Gastrocnemius medialis (tissue), 4 donors: ENCODE measurements around the gene DHRS7. TPM values are rescaled to one million over a fixed set of nuclear protein-coding genes. Genes with fewer than 3 reads are reported as not detected.

Experiments
- ATAC-seq, 2 donors: fragments of 150-250 bp; one replicate each; pipeline ENCODE4 v1.9.1; 2016
- DNase-seq, 2 donors: peaks; one replicate each; pipeline ENCODE4 v3.0.0-alpha.2; 2019
- H3K27ac ChIP-seq, 4 donors: fragments of 200-600 bp; sonication (generic); 1 replicate in 1 of 4; 2 replicates in 3 of 4; pipeline ENCODE4 v1.5.1; 2016 to 2018; ENCODE audit warnings: mild to moderate bottlenecking in 2 of 4, moderate library complexity in 1 of 4
- H3K27me3 ChIP-seq, 3 donors: fragments of 200-600 bp; sonication (generic) in 2 of 3; 1 replicate in 1 of 3; 2 replicates in 2 of 3; pipeline versions ENCODE4 v1.5.1 to v1.6.0; 2016 to 2019; ENCODE audit warnings: mild to moderate bottlenecking in 1 of 3, moderate library complexity in 1 of 3
- H3K36me3 ChIP-seq, 2 donors: fragments of 200-600 bp; sonication (generic) in 1 of 2; one replicate each; pipeline ENCODE4 v1.5.1; 2017 to 2018
- H3K4me1 ChIP-seq, 2 donors: fragments of 200-600 bp; sonication (generic) in 1 of 2; one replicate each; pipeline ENCODE4 v1.5.1; 2016 to 2017; ENCODE audit warnings: mild to moderate bottlenecking in 2 of 2
- H3K4me3 ChIP-seq, 4 donors: fragments of 200-600 bp; sonication (generic) in 3 of 4; 1 replicate in 1 of 4; 2 replicates in 3 of 4; pipeline ENCODE4 v1.5.1; 2016 to 2019; ENCODE audit warnings: mild to moderate bottlenecking in 2 of 4
- H3K9me3 ChIP-seq, 3 donors: fragments of 200-600 bp; sonication (generic) in 2 of 3; 1 replicate in 1 of 3; 2 replicates in 2 of 3; pipeline ENCODE4 v1.5.1; 2016 to 2019
- POLR2A ChIP-seq, 2 donors: fragments of 450-650 bp; IDR thresholded peaks; one replicate each; pipeline ENCODE4 v1.6.1; 2017; ENCODE audit warnings: antibody characterized with exemption in 2 of 2, mild to moderate bottlenecking in 2 of 2, moderate library complexity in 2 of 2
- in situ Hi-C, 4 donors: fragments of 200-750 bp; cut with MboI; loops; one replicate each; pipeline versions ENCODE4 v1.15.0 to v1.8.0; 2017; ENCODE audit warnings: low sequenced_read_pairs in 4 of 4
- intact Hi-C: fragments of 100-400 bp; cut with DNase I; formaldehyde crosslinking; loops from one replicate; pipeline ENCODE4 v1.15.1; 2023; ENCODE audit warnings: low total_unique reads
- total RNA-seq, 4 donors: library from RNA; depleted of rRNA; stranded (reverse); fragments of >200 nt; gene quantifications; one replicate each; pipeline versions ENCODE4 v1.1.0 to v1.2.3, GENCODE V29; 2016
- TF ChIP-seq, protein P1 (sequence below), 5 experiments: fragments of 450-650 bp in 3 of 5; fragments of 200-600 bp in 2 of 5; sonication (generic) in 2 of 5; IDR thresholded peaks in 4 of 5; conservative IDR thresholded peaks in 1 of 5; 1 replicate in 4 of 5; 2 replicates in 1 of 5; pipeline ENCODE4 v1.5.1; 2016 to 2019; ENCODE audit warnings: antibody characterized with exemption in 5 of 5, mild to moderate bottlenecking in 3 of 5, moderate library complexity in 3 of 5

Gene DHRS7
- total RNA-seq, 4 donors from 2014 or later = 937 to 2,179 (median 1,242) TPM

DNA sequence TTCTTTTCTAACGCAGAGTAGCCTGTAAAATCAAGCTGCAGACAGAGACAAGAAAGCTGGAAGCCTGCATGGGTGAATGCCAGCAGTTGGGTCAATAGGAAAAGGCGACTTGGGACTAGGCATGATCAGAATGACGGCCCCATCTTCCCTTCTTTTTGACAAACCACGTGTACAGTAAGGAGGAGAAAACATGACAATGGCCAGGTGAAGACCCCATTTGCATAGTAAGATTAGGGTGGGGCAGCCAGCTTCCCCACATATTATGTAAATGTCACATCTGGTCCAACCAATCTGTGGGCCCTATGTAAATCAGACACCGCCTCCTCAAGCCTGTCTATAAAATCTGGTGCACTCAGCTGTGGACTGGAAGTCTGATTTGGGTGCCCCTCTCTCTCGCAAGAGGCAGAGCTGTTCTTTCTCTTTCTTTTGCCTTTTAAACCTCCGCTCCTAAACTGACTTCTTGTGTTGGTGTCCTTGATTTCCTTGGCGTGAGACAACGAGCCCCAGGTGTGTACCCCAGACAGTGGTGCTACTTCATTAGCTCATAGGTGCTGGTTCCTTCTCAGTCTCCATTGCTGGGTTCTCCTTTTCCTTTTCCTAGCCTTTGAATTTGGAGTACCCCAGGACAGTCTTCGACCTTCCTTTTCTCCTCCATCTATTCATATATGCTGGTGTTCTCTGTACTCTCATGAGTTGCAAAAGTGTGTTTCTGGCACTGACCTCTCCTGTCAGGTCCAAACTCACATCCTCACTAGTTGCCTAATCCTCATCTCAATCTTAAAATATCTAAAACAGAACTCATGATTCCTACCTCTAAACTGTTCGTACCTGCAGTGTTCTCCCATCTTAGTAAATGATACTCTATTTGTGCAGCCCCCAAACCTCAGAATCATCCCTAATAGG is 9.4 kb upstream of the DHRS7 start:
- Histone ChIP-seq H3K4me1 (peaks cover 28 to 49% of the 10 kb centered on the region in 2 donors), H3K27ac (peak overlapping the region; percentile 90 to 99 (median 94)), H3K4me3 (peak overlapping the region in 1 of 4 donors; percentile 18), H3K9me3 (no peaks in the 10 kb centered on the region), H3K27me3 (no peaks in the 10 kb centered on the region), H3K36me3 (no peaks in the 10 kb centered on the region)
- peak; percentile 54 to 86 for TF ChIP-seq POLR2A (IDR thresholded peaks at IDR 0.05)
- TF ChIP-seq, protein P1, sequence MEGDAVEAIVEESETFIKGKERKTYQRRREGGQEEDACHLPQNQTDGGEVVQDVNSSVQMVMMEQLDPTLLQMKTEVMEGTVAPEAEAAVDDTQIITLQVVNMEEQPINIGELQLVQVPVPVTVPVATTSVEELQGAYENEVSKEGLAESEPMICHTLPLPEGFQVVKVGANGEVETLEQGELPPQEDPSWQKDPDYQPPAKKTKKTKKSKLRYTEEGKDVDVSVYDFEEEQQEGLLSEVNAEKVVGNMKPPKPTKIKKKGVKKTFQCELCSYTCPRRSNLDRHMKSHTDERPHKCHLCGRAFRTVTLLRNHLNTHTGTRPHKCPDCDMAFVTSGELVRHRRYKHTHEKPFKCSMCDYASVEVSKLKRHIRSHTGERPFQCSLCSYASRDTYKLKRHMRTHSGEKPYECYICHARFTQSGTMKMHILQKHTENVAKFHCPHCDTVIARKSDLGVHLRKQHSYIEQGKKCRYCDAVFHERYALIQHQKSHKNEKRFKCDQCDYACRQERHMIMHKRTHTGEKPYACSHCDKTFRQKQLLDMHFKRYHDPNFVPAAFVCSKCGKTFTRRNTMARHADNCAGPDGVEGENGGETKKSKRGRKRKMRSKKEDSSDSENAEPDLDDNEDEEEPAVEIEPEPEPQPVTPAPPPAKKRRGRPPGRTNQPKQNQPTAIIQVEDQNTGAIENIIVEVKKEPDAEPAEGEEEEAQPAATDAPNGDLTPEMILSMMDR (IDR thresholded peaks at IDR 0.05 in 4 of 5, conservative IDR thresholded peaks at IDR 0.05 in 1 of 5) = no peak
- in situ Hi-C loops (no loop called here), intact Hi-C loops (loop anchor here (1.0 to 5.0 kb wide), 3 partner anchors 8 to 958 kb away; partner anchors contain the start of gene SIX1)
- DNase-seq = peak; percentile 54 to 73
- peak; percentile 79 to 82 for ATAC-seq

DNA sequence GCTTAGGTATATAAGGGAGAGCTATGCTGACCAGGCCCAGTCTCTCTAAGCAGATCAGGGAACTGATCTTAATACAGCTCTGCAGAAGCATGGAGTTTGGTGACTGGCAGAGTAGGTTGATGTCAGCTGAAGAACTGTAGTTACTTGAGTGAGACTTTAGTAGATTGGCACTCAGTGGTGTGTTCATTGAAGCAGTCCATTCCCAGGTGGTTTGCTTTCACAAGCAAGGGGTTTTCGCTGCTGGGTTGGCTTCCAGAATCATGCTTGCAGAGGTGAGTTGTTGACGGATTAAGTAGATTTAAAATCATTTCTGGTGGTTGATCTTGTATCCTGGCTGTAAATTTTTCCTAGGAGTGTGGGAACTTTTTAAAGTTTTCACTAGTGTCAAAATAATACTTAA is 6.5 kb upstream of the DHRS7 start:
- no peaks in the 10 kb centered on the region for H3K9me3 ChIP-seq
- H3K36me3 ChIP-seq = no peaks in the 10 kb centered on the region
- peaks cover 23 to 36% of the 10 kb centered on the region in 2 donors for H3K4me1 ChIP-seq
- in situ Hi-C loops = no loop called here
- ATAC-seq (no peak), DNase-seq (no peak)
- no peak for TF ChIP-seq POLR2A (IDR thresholded peaks at IDR 0.05)
- TF ChIP-seq, protein P1 (IDR thresholded peaks at IDR 0.05 in 4 of 5, conservative IDR thresholded peaks at IDR 0.05 in 1 of 5) = no peak
- intact Hi-C loops = no loop called here
- no peaks in the 10 kb centered on the region for H3K27me3 ChIP-seq
- H3K27ac ChIP-seq = no peak overlapping the region
- H3K4me3 ChIP-seq = no peak overlapping the region

DNA sequence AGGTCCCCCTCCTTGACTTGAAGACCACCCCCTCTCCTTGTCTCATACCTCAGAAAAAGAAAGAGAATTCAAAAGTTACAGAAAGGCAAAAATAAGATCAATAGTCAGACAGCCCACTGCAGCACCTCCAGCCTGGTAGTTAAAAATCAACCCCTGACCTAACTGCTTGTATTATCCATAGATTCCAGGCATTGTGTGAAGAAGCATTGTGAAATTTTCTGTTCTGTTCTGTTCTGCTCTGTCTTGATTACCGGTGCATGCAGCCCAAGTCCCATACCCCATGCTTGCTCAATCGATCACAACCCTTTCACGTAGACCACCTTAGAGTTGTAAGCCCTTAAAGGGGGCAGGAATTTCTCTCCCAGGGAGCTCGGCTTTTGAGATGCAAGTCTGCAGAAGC is 5.8 kb upstream of the DHRS7 start:
- in situ Hi-C loops = no loop called here

DNA sequence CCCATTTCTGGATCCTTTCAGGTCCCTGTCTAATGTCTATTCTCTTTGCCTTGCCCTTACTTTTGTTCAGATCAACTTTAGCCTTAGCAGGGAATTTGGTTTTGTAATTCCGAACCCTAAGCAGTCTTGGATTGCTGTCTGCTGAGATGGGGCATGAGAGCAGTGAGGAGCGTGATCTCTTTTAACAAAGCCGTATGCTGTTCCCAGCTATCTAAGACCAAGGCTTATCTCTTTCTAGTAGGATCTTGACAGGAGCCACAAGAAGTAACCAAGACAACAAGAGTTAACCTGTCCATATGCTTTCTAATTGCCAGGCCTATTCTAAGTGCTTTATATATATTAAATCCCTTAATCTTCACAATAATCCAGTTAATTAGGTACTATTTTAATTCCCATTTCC is 4.5 kb upstream of the DHRS7 start:
- ATAC-seq = no peak
- TF ChIP-seq, protein P1 (IDR thresholded peaks at IDR 0.05 in 4 of 5, conservative IDR thresholded peaks at IDR 0.05 in 1 of 5) = no peak
- no peak for TF ChIP-seq POLR2A (IDR thresholded peaks at IDR 0.05)
- Histone ChIP-seq H3K4me1 (peaks cover 10 to 28% of the 10 kb centered on the region in 2 donors), H3K36me3 (no peaks in the 10 kb centered on the region), H3K9me3 (no peaks in the 10 kb centered on the region), H3K4me3 (no peak overlapping the region), H3K27me3 (no peaks in the 10 kb centered on the region), H3K27ac (no peak overlapping the region)
- intact Hi-C loops (loop anchor here (5.0 kb wide), 1 partner anchor 483 kb away; no protein-coding TSS in a partner anchor), in situ Hi-C loops (loop anchor here in 2 of 4 donors (10.0 kb wide), 1 partner anchor 75 kb away; the partner anchor contains the start of gene PCNX4 (in 2 of the 2))
- DNase-seq = no peak

More for the DNA sequence above, 5.8 kb upstream of the DHRS7 start:
- H3K27me3 ChIP-seq = no peaks in the 10 kb centered on the region
- H3K9me3 ChIP-seq = no peaks in the 10 kb centered on the region
- H3K4me1 ChIP-seq = peaks cover 20 to 36% of the 10 kb centered on the region in 2 donors
- DNase-seq (no peak), ATAC-seq (no peak)
- TF ChIP-seq POLR2A (IDR thresholded peaks at IDR 0.05) = no peak
- TF ChIP-seq, protein P1 (IDR thresholded peaks at IDR 0.05 in 4 of 5, conservative IDR thresholded peaks at IDR 0.05 in 1 of 5) = no peak
- H3K36me3 ChIP-seq = no peaks in the 10 kb centered on the region
- H3K4me3 ChIP-seq = no peak overlapping the region
- no peak overlapping the region for H3K27ac ChIP-seq
- intact Hi-C loops = no loop called here
